Heart left ventricle (tissue), 13 donors: ENCODE measurements around the gene DIAPH2.

Experiments
- POLR2A ChIP-seq, 2 donors: fragments of 450-650 bp; IDR thresholded peaks; one replicate each; pipeline ENCODE4 v1.6.1; 2017; ENCODE audit warnings: antibody characterized with exemption in 2 of 2, mild to moderate bottlenecking in 2 of 2, moderate library complexity in 2 of 2
- TF ChIP-seq, protein P1 (sequence below), 12 donors: fragments of 200-600 bp; sonication (generic) in 4 of 12; IDR thresholded peaks; one replicate each; pipeline versions ENCODE4 v1.5.0 to v1.8.0; 2018 to 2022; ENCODE audit warnings: antibody characterized with exemption in 12 of 12, mild to moderate bottlenecking in 5 of 12
- donor health status: ischemic (EF 13 %, LVEDD 7.1; RV severe dilation, severe dysfunction).
- donor health status: DM: no; HTN: yes; CAD: no.
- donor health status: DM: no; HTN: no; CAD: no.
- donor health status: ischemic (EF 25% LVEDD 6.9; RV normal size, moderate dysfunction).
- donor health status: ischemic (EF 25% LVEDD 5.7; RV mildly dilated, moderate dysfunction).
- donor health status: ischemic (EF 35%, LVEDD 5.7; RV mildly dilated, moderate dysfunction).
- donor health status: nonischemic (EF 11% LVEDD 7.7; RV severe dilation, severe dysfunction).
- donor health status: DM: yes; HTN: yes; CAD: no.
- donor health status: PGD.
- donor health status: ischemic (EF 29% LVEDD 5.4; RV normal size, mild dysfunction).
- donor health status: nonischemic (EF 23%, LVEDD 6.1; RV moderate dilation, normal function).

DNA sequence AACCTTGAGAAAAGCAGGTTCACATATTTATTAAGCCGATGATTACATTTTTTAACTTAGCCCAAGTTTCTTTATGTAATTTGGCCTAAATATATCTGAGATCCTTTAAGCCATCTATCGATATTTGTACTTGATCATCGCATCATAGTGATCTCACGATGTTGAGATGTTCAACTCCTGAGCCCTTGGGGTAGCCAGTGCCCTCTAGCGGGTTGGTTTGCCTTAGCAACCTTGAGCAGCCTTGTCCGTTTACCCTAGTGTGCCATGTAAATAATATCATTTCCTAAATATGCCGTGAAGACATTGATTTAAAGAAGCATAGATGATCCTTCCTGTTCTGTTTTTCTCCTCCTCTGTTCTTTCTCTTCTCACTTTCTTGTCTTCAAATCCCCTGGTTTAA, 631.3 kb downstream of the DIAPH2 start:
- TF ChIP-seq, protein P1, sequence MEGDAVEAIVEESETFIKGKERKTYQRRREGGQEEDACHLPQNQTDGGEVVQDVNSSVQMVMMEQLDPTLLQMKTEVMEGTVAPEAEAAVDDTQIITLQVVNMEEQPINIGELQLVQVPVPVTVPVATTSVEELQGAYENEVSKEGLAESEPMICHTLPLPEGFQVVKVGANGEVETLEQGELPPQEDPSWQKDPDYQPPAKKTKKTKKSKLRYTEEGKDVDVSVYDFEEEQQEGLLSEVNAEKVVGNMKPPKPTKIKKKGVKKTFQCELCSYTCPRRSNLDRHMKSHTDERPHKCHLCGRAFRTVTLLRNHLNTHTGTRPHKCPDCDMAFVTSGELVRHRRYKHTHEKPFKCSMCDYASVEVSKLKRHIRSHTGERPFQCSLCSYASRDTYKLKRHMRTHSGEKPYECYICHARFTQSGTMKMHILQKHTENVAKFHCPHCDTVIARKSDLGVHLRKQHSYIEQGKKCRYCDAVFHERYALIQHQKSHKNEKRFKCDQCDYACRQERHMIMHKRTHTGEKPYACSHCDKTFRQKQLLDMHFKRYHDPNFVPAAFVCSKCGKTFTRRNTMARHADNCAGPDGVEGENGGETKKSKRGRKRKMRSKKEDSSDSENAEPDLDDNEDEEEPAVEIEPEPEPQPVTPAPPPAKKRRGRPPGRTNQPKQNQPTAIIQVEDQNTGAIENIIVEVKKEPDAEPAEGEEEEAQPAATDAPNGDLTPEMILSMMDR (IDR thresholded peaks at IDR 0.05) = no peak
- TF ChIP-seq POLR2A (IDR thresholded peaks at IDR 0.05) = no peak
